HG02623 (cell line): ENCODE results near the gene FAM107B.

Experiments
- ATAC-seq: cut with Tn5 transposase; IDR thresholded peaks from one replicate; pipeline ENCODE4 v1.9.1; 2021; ENCODE audit warnings: moderate library complexity; ENCODE audit not compliant: unreplicated experiment

The FAM107B gene

GRCh38 chr10:14543046-14543903 lies 231.4 kb downstream of the FAM107B start:
- no peak for ATAC-seq

- no peak for ATAC-seq
Measured at GRCh38 chr10:14541379-14541778, 233.3 kb downstream of the FAM107B start.

- ATAC-seq = no peak
Measured at GRCh38 chr10:14540611-14541010, 234.1 kb downstream of the FAM107B start.

- ATAC-seq = no peak
Measured at GRCh38 chr10:14540062-14540461, 234.6 kb downstream of the FAM107B start.

GRCh38 chr10:14539176-14539575 lies 235.5 kb downstream of the FAM107B start:
- no peak for ATAC-seq

GRCh38 chr10:14536241-14537213 lies 238.2 kb downstream of the FAM107B start:
- no peak for ATAC-seq

GRCh38 chr10:14535457-14536130 lies 239.1 kb downstream of the FAM107B start:
- ATAC-seq = no peak

GRCh38 chr10:14534152-14534551 lies 240.5 kb downstream of the FAM107B start:
- no peak for ATAC-seq

GRCh38 chr10:14533295-14533694 lies 241.4 kb downstream of the FAM107B start:
- no peak for ATAC-seq

GRCh38 chr10:14532473-14533251 lies 242.0 kb downstream of the FAM107B start:
- no peak for ATAC-seq

GRCh38 chr10:14531974-14532373 lies 242.7 kb downstream of the FAM107B start:
- ATAC-seq = no peak

- ATAC-seq = no peak
Measured at GRCh38 chr10:14530465-14530864, 244.2 kb downstream of the FAM107B start.

- no peak for ATAC-seq
Measured at GRCh38 chr10:14529351-14529750, 245.3 kb downstream of the FAM107B start.

- no peak for ATAC-seq
Measured at GRCh38 chr10:14528450-14528849, 246.2 kb downstream of the FAM107B start.

- ATAC-seq = no peak
Measured at GRCh38 chr10:14527915-14528314, 246.8 kb downstream of the FAM107B start.

- ATAC-seq = no peak
Measured at GRCh38 chr10:14527134-14527844, 247.4 kb downstream of the FAM107B start.

- no peak for ATAC-seq
Measured at GRCh38 chr10:14526326-14526725, 248.4 kb downstream of the FAM107B start.

GRCh38 chr10:14524691-14525324 lies 249.9 kb downstream of the FAM107B start:
- no peak for ATAC-seq

- ATAC-seq = no peak
Measured at GRCh38 chr10:14523286-14523685, 251.4 kb downstream of the FAM107B start.
